ENCODE measurements around the gene PLA2R1.

The PLA2R1 gene

DNA sequence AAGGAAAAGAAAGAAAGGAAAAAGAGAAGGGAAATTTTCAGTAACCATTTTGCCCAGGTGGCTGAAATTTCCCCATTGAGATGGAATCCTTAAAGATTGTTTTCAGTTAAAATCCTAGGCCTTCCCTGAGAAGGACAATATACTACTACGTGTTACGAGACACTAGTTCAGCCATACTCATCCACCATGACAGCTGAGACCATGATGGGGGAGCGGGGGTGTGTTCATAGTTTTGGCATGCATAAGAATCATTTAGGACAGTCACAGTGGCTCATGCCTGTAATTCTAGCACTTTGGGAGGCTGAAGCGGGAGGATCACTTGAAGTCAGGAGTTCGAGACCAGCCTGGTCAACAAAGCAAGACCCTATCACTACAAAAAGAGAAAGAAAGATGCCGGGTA lies 28.0 kb downstream of the PLA2R1 start:
- in situ Hi-C loops (cut with MboI; ENCODE audit: low sequenced_read_pairs): no loop called here

DNA sequence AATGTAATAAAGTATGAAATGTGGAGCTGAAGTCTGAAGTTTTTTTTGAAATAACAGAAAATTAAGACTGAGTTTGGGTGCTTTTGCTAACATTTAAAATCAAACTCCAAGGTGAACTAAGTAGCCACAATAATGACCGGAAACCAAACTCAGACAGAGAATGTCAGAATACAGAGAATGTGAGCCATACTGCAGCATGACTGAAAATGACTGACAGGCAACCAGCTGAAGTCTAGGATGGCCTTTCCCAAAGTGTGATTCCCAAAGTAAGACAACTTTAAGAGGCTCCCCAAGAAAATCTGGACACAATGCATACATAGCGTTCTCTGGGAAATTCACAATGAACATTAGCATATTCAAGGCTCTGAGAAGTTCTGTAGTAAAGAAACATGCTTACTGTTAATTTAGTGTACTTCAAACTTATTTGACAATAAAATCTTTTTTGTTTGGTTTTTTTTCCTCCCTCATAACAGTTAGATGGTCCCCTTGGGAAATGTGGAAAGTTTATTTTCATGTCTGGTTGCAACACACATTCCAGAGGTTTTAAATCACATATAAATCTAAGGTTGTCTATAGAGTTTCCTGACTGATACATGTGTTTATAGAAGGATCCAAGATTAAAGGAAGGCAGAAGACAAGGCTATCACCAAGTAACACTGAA lies 28.6 kb downstream of the PLA2R1 start:
- in situ Hi-C loops (cut with MboI; ENCODE audit: low sequenced_read_pairs): no loop called here

DNA sequence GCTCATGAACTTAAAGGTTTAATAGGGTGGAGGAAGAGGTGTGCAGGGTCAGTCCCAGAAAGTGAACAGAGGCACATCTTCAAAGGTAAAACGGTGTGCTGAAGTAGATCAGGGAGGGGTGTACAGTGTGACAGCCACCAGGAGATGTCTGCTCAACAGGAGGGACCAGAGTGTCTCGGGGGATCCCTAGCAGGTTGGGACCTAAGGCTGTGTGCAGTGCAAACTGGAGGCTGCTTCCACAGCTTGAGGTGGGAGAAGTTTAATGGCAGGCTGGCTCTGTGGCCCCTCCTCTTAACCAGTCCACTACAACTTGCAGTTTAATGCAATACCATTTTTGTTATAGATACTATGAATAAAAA lies 33.2 kb downstream of the PLA2R1 start:
- in situ Hi-C loops (cut with MboI; ENCODE audit: low sequenced_read_pairs): no loop called here

DNA sequence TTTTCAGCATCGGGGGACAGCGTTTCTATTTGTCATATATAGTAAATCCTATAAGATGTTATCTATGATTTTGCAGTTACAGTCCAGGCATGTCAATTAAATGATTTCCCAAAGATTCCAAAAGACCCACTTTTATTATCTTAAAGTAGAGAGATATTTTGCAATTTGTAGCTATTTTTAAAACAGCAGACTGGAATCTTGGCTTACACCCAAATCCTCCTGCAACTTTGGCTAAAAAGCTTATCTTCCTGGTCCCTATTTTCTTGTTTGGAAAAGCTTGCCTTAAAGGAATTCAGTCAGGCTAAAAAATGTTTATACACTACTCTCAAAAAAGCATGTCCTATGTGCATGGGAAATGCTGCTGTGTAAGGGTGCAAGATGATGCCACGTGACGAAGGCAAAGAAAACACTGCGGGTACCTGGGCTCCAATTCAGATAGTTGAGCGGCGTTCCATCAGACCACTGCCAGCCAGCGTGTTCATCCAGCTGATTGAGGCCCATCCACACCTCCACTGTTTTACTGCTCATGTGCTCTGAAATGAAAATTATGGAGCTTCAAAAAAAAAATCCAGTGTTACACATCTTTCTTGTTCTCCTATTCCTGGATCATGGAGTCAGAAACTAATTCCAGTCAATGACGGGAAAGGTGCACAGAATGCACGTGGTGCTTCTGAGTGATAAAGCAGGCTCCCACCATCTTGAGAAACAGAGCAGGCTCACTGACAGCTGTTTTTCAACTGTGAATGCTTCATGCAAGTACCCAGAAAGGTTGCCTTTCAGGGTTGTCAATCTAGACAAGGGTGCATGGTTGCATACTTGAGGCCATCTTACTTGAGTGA lies 33.8 kb downstream of the PLA2R1 start:
- in situ Hi-C loops (cut with MboI; ENCODE audit: low sequenced_read_pairs): no loop called here

DNA sequence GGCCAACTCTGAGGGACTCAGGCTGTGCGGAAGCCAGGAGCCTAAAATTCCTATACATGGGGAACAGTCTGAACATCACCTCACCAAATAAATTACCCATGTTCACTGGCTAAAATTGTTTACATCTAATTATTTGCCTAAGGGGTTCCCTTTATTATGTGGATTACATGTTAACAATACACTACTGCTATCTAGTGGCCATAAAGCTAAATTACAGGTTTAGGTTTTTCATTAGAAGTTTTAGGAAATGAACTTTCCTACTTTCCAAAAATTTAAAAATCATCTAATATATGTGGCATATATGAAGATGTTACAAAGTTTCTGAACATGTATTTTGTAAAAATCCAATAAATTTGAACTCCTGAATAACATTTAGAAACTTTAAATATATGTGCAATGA lies 40.3 kb downstream of the PLA2R1 start:
- in situ Hi-C loops (cut with MboI; ENCODE audit: low sequenced_read_pairs): no loop called here

DNA sequence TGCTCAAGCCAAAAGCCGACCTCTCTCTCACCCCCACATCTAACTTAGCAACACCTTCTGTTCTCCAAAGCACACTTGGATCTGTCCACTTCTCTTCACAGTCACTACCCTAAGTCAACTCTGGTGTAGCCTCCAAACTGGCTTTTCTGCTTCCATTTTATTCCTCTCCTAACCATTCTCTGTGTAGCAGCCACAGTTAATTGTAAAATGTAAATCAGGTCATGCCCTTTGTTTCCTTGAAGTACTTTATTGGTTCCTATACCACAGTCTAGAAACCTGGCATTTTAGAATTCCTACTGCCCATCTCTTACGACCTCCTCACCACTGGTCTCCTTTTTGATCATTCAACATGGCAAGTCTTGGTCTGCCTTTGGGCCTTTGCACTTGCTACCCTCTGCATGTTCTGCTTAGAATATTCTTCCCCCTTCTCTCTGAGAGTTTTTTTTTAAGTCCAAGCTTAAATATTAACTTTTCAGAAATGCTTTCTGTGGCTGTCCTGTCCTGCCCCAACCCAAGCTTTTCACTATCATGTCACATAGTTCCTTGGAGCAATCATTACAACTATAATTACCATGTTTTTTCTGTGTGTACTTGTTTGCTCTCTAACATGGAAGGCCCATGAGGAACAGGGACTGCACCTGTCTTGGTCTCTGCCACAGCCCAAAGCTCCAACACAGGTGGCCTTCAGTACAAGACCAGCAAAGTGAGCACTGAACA lies 42.9 kb downstream of the PLA2R1 start:
- in situ Hi-C loops (cut with MboI; ENCODE audit: low sequenced_read_pairs): no loop called here

DNA sequence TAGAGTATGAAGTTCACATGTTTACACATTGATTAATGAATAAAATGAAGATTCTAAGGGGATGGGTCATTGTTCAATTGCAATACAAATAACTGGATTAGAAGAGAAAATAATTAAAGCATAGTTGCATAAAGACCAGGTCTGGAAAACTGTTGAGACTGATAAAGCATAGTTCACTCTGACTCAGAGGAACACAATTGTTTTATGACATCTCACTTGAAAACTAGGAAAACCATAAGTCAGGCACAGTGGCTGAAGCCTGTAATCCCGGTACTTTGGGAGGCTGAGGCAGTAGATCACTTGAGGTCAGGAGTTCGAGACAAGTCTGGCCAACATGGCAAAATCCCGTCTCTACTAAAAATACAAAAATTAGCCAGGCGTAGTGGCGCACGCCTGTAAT lies 46.7 kb downstream of the PLA2R1 start:
- in situ Hi-C loops (cut with MboI; ENCODE audit: low sequenced_read_pairs): no loop called here

DNA sequence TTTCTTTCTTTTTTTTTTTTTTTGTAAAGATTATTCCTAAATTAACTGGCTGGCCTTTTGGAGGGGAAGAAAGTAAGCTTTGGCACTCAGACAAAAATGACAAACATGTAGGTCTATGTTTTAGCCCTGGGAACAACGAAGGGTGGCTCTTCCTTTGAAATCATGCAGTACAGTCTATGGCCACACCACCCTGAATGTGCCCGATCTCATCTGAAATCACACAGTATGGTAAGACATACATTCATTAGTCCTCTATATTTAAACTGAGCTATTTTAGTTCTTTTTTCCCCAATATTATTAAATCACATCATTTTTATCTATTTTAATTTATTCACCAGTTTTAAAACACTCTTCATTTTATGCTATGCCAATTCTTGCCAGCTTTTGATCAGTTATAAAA lies 48.2 kb downstream of the PLA2R1 start:
- in situ Hi-C loops (cut with MboI; ENCODE audit: low sequenced_read_pairs): no loop called here

DNA sequence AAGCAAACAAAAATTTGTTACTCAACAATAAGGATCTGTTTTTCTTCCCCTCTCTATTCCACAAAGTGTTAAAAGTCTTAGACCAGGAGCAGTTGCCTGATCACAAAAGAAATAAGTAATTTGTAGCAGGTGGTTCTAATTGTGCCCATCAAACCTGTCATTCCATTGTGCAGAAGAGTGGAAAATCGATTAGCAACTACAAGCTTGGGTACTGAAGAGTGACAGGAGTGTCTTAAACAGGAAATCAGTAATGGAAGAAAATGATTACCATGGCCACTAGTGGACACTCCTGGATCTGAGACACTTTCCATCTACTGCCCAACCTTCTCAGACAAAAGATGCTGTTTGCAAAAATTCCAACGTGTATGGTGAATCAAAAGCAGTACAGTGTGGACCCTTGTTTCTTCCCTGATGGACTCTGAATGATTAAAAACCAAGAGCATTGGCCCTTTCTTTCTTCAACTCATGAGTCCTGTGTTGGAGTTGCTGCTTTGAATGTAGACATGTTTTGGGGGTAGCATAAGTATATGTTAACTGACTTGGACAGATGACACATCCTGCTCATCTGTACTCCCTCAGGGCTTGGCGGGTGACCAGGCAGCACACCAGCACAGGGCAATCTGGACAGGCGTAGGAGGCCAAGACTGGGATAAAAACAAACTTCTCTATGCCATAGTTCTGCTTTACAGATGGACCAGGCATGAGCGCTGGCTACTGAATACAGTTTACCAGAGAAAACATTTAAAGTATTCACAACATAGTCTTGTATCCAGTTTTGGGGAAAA lies 51.9 kb downstream of the PLA2R1 start:
- in situ Hi-C loops (cut with MboI; ENCODE audit: low sequenced_read_pairs): no loop called here

DNA sequence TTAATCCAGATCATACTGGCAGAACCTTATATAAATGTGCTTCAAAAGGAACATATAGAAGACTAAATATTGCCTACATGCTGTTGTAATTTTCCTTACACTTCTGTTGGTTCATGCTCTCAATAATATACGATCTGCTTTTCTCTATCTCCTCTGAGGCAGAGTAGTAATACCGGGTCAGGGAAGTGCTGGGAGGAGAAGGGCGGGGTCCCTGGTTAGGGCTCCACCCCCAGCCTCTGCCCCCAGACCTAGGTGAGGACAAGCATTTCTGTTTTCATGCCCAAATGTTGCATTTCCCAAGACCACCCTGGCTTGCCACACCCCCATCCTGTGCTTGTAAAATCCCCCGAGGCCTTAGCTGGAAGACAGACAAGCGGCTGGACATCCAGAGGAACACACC lies 55.3 kb downstream of the PLA2R1 start:
- in situ Hi-C loops (cut with MboI; ENCODE audit: low sequenced_read_pairs): no loop called here

DNA sequence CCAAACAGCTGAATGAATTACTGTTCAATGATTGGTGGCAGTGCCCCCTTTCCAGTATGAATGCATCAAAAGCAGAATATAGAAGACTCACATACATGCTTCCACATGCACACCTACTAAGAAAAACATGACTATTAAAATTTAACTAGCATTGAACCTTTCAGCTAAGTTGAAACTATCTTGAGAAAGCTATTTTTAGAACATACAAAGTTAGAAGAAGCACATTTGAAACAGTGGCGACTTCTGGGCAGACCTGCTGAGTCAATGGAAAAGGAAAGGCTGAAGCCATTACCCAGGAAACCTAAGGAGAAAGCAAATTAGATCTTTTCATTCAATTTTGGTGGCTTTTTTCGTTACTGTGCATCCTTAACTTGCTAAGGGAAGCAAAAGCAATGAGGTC lies 55.9 kb downstream of the PLA2R1 start:
- in situ Hi-C loops (cut with MboI; ENCODE audit: low sequenced_read_pairs): no loop called here

DNA sequence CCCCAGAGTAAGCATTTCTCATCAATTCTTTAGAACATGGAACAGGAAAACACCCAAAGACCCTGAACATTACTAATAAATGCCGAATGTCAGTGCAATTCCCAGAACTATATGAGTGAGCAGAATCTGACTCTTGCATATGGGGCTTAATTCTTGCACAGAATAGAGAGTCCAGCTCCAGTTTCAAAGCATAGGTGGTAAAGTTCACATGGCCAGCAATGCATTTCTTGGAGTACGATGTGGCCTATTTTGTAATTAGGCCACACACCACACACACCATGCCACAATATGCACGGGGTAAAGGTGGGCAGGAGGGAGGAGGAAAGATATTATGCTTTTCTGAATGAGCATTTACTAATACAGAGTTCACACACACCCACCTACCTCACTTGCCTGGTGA lies 56.5 kb downstream of the PLA2R1 start:
- in situ Hi-C loops (cut with MboI; ENCODE audit: low sequenced_read_pairs): no loop called here

DNA sequence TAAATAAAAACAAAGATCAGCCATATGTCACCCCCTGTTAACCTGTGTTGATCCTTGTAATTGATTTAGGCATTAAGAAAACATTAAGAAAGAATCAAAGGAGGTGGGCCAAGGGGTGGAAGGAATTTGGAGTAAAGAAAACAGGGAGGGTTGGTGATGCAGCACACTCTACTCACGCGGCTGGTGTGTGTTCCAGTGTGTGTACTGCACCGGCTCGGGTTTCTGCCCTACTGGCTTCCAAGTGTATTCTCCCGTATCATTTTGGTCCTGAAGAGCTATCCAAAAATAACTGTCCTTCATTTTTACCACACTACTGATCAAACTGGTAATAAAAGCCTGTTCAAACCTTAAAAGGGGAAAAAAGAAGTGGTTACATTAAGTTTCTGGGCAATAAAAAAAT lies 56.9 kb downstream of the PLA2R1 start:
- in situ Hi-C loops (cut with MboI; ENCODE audit: low sequenced_read_pairs): no loop called here

DNA sequence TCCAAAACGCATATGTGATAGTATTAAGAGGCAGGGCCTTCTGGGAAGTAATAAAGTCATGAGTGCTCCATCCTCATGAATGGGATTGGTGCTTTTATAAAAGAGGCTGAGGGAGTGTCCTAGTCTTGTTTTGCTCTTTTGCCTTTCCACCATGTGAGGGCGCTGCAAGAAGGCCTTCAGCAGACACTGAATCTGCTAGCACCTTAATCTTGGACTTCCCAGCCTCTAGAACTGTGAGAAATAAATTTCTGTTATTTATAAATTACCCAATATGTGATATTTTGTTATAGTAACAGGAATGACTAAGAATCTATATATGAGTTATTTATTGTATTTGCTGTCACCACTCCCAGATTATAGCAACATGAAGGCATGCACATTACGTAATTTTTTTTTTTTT lies 63.5 kb downstream of the PLA2R1 start:
- in situ Hi-C loops (cut with MboI; ENCODE audit: low sequenced_read_pairs): no loop called here

DNA sequence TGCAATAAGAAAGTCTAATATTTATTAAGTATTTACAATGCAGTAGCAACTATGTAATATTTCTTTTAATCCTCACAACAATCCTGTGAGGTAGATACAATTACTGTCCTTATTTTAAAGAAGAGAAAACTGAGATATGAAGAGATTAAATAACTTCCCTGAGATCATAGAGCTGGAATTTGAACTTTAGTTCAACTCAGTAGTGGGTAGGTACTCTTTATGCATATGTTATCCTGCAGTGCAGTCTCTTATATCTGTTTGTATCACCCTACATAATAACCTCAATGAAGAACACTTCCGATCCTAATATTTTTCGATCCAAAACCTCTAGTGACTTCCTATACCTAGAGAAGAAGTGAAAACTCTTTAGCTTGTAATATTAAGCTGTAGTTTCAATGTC lies 64.2 kb downstream of the PLA2R1 start:
- in situ Hi-C loops (cut with MboI; ENCODE audit: low sequenced_read_pairs): no loop called here

DNA sequence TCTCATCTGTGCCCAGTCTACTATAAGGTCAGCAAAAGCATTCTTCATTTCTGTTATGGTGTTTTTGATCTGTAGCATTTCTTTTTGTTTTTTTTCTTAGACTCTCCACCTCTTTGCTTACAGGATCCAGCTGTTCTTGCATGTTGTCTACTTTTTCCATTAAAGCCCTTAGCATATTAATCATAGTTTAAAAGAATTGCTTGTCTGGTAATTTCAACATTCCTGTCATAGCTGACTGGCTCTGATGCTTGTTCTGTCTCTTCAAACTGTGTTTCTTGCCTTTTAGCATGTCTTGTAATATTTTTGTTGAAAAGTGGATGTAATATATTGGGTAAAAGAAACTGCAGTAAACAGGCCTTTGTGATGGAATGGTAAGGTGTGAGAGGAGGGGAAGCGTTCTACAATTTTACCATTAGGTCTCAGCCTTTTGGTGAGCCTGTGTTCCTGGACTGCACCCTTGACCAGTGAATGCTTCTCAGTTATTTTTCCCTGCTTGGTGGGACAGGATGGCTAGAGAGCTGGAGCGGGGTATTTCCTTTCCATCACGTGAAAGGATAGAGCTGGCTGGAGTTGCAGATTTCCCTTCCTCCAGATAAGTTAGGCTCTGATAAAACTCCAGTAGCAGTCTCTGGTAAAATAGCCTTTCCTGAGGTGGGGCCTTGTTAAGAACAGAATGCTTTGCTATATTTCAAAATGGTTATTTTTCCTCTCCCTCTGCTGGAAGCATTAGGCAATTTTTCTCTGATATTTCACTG lies 65.4 kb downstream of the PLA2R1 start:
- in situ Hi-C loops (cut with MboI; ENCODE audit: low sequenced_read_pairs): no loop called here

DNA sequence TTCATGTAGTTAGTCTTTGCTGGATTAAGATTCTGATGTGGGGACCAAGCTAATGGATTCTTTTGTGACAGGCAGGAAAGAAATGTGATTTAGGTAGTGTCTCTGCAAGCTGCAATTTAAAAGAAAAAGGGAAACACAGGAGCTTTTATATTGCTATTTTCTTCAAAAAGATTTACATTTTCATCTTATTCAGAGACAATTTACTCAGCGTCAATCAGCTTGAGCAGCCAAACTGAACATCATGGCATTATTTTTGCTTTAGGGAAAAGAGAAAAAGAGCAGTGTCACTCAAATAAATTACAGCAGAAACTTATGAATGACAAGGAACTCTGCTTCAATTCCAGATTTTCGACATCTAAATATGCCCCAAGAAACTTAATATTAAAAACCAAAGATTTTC lies 67.4 kb downstream of the PLA2R1 start:
- in situ Hi-C loops (cut with MboI; ENCODE audit: low sequenced_read_pairs): no loop called here

DNA sequence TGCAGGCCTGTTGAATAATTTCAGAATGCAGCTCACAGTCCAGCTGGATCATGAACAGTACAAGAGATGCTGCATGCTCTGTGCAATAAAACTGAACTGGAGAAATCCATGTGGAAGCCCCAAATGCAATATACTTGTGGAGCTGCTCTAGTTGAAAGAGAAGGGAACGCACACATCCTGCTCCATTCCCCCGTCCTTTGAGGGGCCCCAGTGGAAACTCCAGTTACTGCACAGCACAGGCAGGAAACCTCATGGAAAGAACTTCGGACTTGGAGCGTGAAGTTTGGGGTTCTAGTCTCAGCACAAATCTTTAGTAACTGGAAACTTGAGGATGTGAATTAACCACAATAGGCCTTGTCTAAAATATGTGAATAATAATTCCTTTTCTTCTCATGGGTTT lies 73.2 kb downstream of the PLA2R1 start:
- in situ Hi-C loops (cut with MboI; ENCODE audit: low sequenced_read_pairs): no loop called here

DNA sequence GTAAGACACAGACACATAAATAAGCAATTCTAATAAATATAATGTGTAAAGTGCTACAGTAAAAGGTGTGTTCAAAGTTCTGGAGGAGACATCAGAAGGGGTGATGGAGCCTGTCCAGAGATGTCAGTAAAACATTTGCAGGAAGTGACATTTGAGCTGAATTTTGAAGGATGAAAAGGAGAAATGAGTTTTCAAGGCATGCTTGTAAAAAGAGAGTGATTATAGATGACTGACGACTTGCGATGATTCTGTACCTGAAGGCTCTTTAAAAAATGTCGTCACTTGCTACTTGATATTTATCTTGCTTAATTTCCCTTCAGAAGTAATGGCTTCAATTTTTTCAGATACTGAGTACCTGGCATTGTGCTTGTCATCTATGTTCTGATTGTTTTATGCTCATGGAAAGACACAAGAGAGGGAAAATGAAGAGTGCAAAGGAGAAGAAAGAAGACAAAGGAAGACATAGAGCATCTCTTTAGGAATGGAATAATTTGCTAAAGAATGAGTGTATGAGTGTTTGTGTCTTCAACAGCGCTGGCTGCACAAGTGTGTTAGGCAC lies 73.9 kb downstream of the PLA2R1 start:
- in situ Hi-C loops (cut with MboI; ENCODE audit: low sequenced_read_pairs): no loop called here

DNA sequence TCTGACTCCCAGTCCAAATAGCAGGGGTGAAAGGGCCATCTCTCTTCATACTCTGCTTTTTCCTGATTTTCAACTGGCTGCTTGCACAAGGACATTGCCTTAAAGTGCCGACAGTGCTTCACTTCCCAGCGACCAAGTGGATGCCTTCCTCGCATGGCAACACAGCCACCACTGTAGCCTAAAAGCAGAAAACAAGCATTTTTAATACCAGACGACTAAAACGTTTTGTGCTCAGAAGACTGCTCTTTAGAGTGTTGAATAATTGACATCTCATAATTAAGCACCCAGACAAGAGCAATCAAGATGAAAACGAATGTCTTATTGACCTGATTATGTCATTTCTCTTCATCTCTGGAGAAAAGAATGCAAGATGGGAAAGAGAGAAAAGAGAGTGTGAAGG lies 75.2 kb downstream of the PLA2R1 start:
- in situ Hi-C loops (cut with MboI; ENCODE audit: low sequenced_read_pairs): no loop called here
